Neural cell (in vitro differentiated cells): ENCODE data around the gene ZC4H2. TPM values are rescaled to one million over a fixed set of nuclear protein-coding genes. Genes with fewer than 3 reads are reported as not detected.

Experiments used
- H2AFZ ChIP-seq: fragments of 200-600, 300-800 bp; sonication (generic), shearing (Covaris generic); 2 replicates; pipeline ENCODE4 v1.6.0; 2014; ENCODE audit warnings: low read depth, mild to moderate bottlenecking, antibody characterized with exemption, low read length, moderate library complexity
- H3F3A ChIP-seq: fragments of 200-600 bp; shearing (Covaris generic); 2 replicates; pipeline ENCODE4 v1.6.1; 2016; ENCODE audit warnings: mild to moderate bottlenecking, moderate library complexity, mixed read lengths, antibody characterized with exemption, low read length; ENCODE audit not compliant: insufficient read depth, poor library complexity, severe bottlenecking
- H3K27ac ChIP-seq: fragments of 200-600, 300-800 bp; sonication (generic), shearing (Covaris generic); 2 replicates; pipeline ENCODE4 v1.5.1; 2014; ENCODE audit warnings: mild to moderate bottlenecking, low read length, moderate library complexity
- H3K27me3 ChIP-seq: fragments of 300-800, 200-600 bp; sonication (generic), shearing (Covaris generic); 2 replicates; pipeline ENCODE4 v1.6.0; 2014; ENCODE audit warnings: mild to moderate bottlenecking, low read depth, low read length, moderate library complexity; ENCODE audit not compliant: insufficient read depth
- H3K36me3 ChIP-seq: fragments of 300-800, 200-600 bp; sonication (generic), shearing (Covaris generic); 2 replicates; pipeline ENCODE4 v1.5.1; 2014; ENCODE audit warnings: mild to moderate bottlenecking, antibody characterized with exemption, low read length, moderate library complexity; ENCODE audit not compliant: insufficient read depth
- H3K4me2 ChIP-seq: fragments of 300-800, 200-600 bp; sonication (generic), shearing (Covaris generic); 2 replicates; pipeline ENCODE4 v1.6.0; 2014; ENCODE audit warnings: mild to moderate bottlenecking, low read length
- H3K4me3 ChIP-seq: fragments of 300-800, 200-600 bp; sonication (generic), shearing (Covaris generic); 2 replicates; pipeline ENCODE4 v1.5.1; 2014; ENCODE audit warnings: mild to moderate bottlenecking, low read length, moderate library complexity
- H3K79me2 ChIP-seq: fragments of 200-600 bp; shearing (Covaris generic); replicated peaks from 2 replicates; pipeline ENCODE4 v1.6.0; 2014; ENCODE audit warnings: mild to moderate bottlenecking, low read length, moderate library complexity; ENCODE audit not compliant: insufficient read depth
- H3K9ac ChIP-seq: fragments of 300-800, 200-600 bp; sonication (generic), shearing (Covaris generic); 2 replicates; pipeline ENCODE4 v1.6.1; 2016; ENCODE audit warnings: mild to moderate bottlenecking, low read length, mixed read lengths
- H3K9me2 ChIP-seq: fragments of 200-600 bp; shearing (Covaris generic); 2 replicates; pipeline ENCODE4 v1.6.1; 2016; ENCODE audit warnings: mild to moderate bottlenecking, low read length, mixed read lengths; ENCODE audit not compliant: insufficient read depth
- H3K9me3 ChIP-seq: fragments of 200-600, 300-800 bp; sonication (generic), shearing (Covaris generic); 2 replicates; pipeline ENCODE4 v1.6.1; 2016; ENCODE audit warnings: mild to moderate bottlenecking, mixed run types, low read length, moderate library complexity, mixed read lengths
- H4K20me1 ChIP-seq: fragments of 200-600 bp; shearing (Covaris generic); 2 replicates; pipeline ENCODE4 v1.6.1; 2016; ENCODE audit warnings: mild to moderate bottlenecking, mixed run types; ENCODE audit not compliant: insufficient read depth
- CTCF ChIP-seq: fragments of 450-650 bp; IDR thresholded peaks from 2 replicates; pipeline ENCODE4 v1.5.1; 2014; ENCODE audit warnings: antibody characterized with exemption, mild to moderate bottlenecking, moderate library complexity; ENCODE audit not compliant: poor library complexity, severe bottlenecking
- EP300 ChIP-seq: fragments of 450-650 bp; conservative IDR thresholded peaks from 2 replicates; pipeline ENCODE4 v1.6.1; 2014; ENCODE audit warnings: antibody characterized with exemption, mild to moderate bottlenecking, moderate library complexity; ENCODE audit not compliant: poor library complexity, severe bottlenecking
- EZH2 ChIP-seq: fragments of 200-600, 300-800 bp; shearing (Covaris generic), sonication (generic); IDR thresholded peaks from 2 replicates; pipeline ENCODE4 v1.6.1; 2014; ENCODE audit warnings: antibody characterized with exemption, low read length, borderline replicate concordance, mild to moderate bottlenecking; ENCODE audit not compliant: insufficient read depth, poor library complexity, severe bottlenecking
- MXI1 ChIP-seq: fragments of 450-650 bp; conservative IDR thresholded peaks from 2 replicates; pipeline ENCODE4 v1.6.1; 2014; ENCODE audit warnings: antibody characterized with exemption, mild to moderate bottlenecking; ENCODE audit not compliant: poor library complexity, severe bottlenecking
- POLR2AphosphoS5 ChIP-seq: IDR thresholded peaks from 2 replicates; pipeline ENCODE4 v1.6.1; 2012
- RAD21 ChIP-seq: fragments of 450-650 bp; conservative IDR thresholded peaks from 2 replicates; pipeline ENCODE4 v1.6.1; 2014; ENCODE audit warnings: antibody characterized with exemption, mild to moderate bottlenecking, moderate library complexity
- REST ChIP-seq: IDR thresholded peaks from 2 replicates; pipeline ENCODE4 v1.6.1; 2012; ENCODE audit warnings: borderline replicate concordance
- SMC3 ChIP-seq: fragments of 450-650 bp; conservative IDR thresholded peaks from 2 replicates; pipeline ENCODE4 v1.6.1; 2014; ENCODE audit warnings: antibody characterized with exemption, mild to moderate bottlenecking, moderate library complexity; ENCODE audit not compliant: poor library complexity
- TAF1 ChIP-seq: IDR thresholded peaks from 2 replicates; pipeline ENCODE4 v1.6.1; 2012; ENCODE audit warnings: low read depth
- polyA plus RNA-seq: library from polyadenylated mRNA; depleted of rRNA; stranded (reverse); fragments of >200 nt; gene quantifications from 2 replicates; pipeline ENCODE4 v1.2.3, GENCODE V29; 2014

The ZC4H2 gene
- polyA plus RNA-seq, 1 donor from 2014 or later = 81.4 TPM

GRCh38 chrX:64925480-64925879 is 50.8 kb downstream of the ZC4H2 start:
- H3K4me2 ChIP-seq = no peak overlapping the region
- TF ChIP-seq EP300 (no peak), SMC3 (no peak), RAD21 (no peak), MXI1 (no peak), EZH2 (no peak), POLR2AphosphoS5 (no peak), REST (no peak), CTCF (no peak), TAF1 (no peak)
- no peak overlapping the region for H3K27ac ChIP-seq
- no peaks in the 10 kb centered on the region for H3F3A ChIP-seq
- H3K9me2 ChIP-seq = no peaks in the 10 kb centered on the region
- no peak overlapping the region for H2AFZ ChIP-seq
- H3K36me3 ChIP-seq = no peaks in the 10 kb centered on the region
- H3K4me3 ChIP-seq = no peak overlapping the region
- no peaks in the 10 kb centered on the region for H3K27me3 ChIP-seq
- no peaks in the 10 kb centered on the region for H4K20me1 ChIP-seq
- no peak overlapping the region for H3K9ac ChIP-seq
- no peaks in the 10 kb centered on the region for H3K79me2 ChIP-seq
- H3K9me3 ChIP-seq = no peaks in the 10 kb centered on the region

GRCh38 chrX:64908121-64908520 is 68.1 kb downstream of the ZC4H2 start:
- no peak overlapping the region for H3K4me3 ChIP-seq
- H3K79me2 ChIP-seq = no peaks in the 10 kb centered on the region
- no peaks in the 10 kb centered on the region for H3K36me3 ChIP-seq
- no peak overlapping the region for H3K27ac ChIP-seq
- no peak overlapping the region for H2AFZ ChIP-seq
- no peak overlapping the region for H3K9ac ChIP-seq
- no peaks in the 10 kb centered on the region for H4K20me1 ChIP-seq
- H3K9me2 ChIP-seq = no peaks in the 10 kb centered on the region
- TF ChIP-seq SMC3 = no peak
- no peak for TF ChIP-seq EZH2
- no peak for TF ChIP-seq CTCF
- TF ChIP-seq TAF1 = no peak
- no peak for TF ChIP-seq RAD21
- TF ChIP-seq EP300 = no peak
- no peak for TF ChIP-seq MXI1
- TF ChIP-seq REST = no peak
- TF ChIP-seq POLR2AphosphoS5 = no peak
- no peaks in the 10 kb centered on the region for H3K9me3 ChIP-seq
- H3F3A ChIP-seq = no peaks in the 10 kb centered on the region
- no peak overlapping the region for H3K4me2 ChIP-seq
- H3K27me3 ChIP-seq = no peaks in the 10 kb centered on the region
